DND-41 (cell line): Measurements from ENCODE around the gene CC2D2A.

Experiments
- EZH2 ChIP-seq: IDR thresholded peaks from 3 replicates; pipeline ENCODE4 v1.6.1; 2012; ENCODE audit warnings: borderline replicate concordance, low read depth, mild to moderate bottlenecking, moderate library complexity, low read length, inconsistent platforms; ENCODE audit not compliant: severe bottlenecking
- TF ChIP-seq, protein P1 (sequence below): IDR thresholded peaks from 2 replicates; pipeline ENCODE4 v1.5.1; 2012; ENCODE audit warnings: borderline replicate concordance, low read length, moderate library complexity, mild to moderate bottlenecking; ENCODE audit not compliant: poor library complexity, severe bottlenecking; ENCODE audit errors: extremely low read depth

DNA sequence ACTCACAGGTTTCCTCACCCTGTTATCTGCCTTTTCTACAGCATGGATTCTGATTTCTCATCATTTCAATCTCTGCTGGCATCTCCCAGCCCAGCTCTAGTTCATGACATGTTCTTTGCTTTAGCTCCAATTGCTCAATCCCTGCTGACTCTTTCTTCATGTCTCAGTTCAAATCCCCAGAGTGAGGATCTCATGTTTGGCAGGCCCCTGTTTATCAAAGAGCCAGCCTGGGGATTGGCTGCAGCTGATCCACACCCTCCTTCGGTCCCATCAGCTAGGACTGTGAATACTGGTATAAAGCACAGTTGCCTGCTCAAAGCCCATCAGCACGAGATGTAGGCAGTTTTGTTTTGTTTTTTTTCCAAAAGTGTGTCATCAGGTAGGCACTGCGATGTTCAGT, 14.4 kb upstream of the CC2D2A start:
- TF ChIP-seq, protein P1, sequence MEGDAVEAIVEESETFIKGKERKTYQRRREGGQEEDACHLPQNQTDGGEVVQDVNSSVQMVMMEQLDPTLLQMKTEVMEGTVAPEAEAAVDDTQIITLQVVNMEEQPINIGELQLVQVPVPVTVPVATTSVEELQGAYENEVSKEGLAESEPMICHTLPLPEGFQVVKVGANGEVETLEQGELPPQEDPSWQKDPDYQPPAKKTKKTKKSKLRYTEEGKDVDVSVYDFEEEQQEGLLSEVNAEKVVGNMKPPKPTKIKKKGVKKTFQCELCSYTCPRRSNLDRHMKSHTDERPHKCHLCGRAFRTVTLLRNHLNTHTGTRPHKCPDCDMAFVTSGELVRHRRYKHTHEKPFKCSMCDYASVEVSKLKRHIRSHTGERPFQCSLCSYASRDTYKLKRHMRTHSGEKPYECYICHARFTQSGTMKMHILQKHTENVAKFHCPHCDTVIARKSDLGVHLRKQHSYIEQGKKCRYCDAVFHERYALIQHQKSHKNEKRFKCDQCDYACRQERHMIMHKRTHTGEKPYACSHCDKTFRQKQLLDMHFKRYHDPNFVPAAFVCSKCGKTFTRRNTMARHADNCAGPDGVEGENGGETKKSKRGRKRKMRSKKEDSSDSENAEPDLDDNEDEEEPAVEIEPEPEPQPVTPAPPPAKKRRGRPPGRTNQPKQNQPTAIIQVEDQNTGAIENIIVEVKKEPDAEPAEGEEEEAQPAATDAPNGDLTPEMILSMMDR, result no peak
- TF ChIP-seq EZH2, result no peak
